NK-92 (cell line): ENCODE results near the gene PSMB5.

Experiments used
- DNase-seq: peaks from one replicate; lab custom pipeline; 2025; ENCODE audit not compliant: unreplicated experiment; lab: John Stamatoyannopoulos, UW

Gene PSMB5

GRCh38 chr14:22995889-22996625 is 38.6 kb downstream of the PSMB5 start:
- DNase-seq: no peak

DNA sequence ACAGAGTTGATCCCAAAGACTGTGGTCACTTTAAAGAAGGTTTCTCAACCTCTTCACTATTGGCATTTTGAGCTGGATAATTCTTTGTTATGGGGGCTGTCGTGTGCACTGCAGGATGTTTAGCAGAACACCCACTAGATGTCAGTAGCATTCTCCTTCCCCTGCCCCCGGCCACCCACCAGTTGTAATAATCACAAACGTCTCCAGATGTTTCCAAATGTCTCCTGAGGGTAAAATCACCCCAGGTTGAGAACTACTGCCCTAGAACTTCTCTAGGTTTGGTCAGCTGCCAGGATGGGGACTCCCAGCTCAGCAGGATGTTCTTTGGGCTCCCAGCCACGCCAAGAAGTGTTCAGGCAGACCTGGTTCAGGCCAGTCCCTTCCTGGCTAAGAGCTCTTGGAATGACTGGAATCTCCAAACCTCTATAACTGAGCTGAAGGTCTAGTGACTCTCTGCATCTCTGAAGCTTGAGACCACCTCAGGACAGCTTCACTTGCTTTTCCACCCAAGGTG is 39.9 kb downstream of the PSMB5 start:
- DNase-seq: no peak

GRCh38 chr14:22993517-22993916 is 41.2 kb downstream of the PSMB5 start:
- DNase-seq: no peak

DNA sequence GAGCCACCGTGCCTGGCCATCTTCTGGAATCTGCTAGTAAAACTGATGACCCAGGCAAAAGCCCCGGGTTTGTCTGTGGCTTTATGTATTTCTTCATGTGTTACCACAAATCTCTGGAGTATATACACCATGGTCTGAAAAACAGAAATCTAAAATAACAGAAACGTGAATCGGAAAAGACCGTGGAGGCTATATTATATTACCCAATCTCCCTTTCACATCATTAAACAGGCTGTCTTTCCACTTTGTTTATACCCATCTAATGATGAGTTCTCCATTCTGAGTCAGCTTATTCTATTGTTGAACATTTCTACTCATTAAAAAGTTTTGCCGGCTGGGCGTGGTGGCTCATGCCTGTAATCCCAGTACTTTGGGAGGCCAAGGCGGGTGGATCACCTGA is 42.8 kb downstream of the PSMB5 start:
- DNase-seq: no peak

DNA sequence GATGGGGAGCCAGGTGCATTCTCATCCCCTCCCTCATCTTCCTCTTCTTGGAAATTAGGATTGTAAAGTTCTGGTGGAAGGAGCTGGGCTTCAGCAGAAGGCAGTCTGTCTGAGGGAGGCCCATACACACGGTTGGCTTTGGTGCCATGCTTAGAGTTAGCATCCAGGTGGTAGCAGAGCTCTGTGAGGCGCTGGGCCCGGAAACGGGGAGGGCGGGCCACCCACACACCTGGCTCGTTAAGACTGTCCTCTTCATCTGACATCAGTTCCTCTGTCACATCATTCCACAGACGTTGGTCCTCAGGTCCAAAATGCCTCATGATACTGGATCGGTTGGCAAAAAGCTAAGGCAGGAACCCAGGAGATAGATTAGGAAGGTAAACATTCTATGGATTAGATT is 47.4 kb downstream of the PSMB5 start:
- no peak for DNase-seq

- DNase-seq: no peak
Observed at GRCh38 chr14:22986508-22987054, 48.1 kb downstream of the PSMB5 start.

DNA sequence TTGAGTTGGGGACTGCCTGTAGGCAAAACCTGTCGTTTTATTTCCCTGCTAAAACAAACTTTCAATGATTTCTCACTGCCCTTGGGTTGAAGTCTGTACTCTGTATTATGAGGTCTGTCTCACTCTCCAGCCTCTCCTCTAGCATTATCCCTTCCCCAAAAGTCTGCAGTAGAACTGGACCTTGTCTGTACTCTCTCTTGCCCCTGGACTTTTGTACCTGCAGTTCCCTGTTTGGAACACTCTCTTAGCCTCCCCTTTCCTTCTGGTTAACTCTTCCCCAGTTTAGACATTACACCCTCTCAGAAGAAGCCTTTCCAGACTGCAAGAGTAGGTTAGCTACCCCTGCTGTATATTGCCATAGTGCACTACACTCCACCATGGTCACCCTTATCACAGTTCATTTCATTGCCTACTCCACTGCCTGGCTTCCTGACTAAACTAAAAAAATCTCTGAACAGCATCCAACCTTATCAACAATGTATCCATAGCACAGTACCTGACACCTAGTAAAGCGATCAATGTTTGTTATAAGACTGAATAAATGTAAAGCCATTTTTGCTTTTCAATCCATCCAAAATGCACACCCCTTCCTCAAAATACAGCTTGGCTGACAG is 48.7 kb downstream of the PSMB5 start:
- no peak for DNase-seq

GRCh38 chr14:22984959-22985658 is 49.6 kb downstream of the PSMB5 start:
- no peak for DNase-seq

DNA sequence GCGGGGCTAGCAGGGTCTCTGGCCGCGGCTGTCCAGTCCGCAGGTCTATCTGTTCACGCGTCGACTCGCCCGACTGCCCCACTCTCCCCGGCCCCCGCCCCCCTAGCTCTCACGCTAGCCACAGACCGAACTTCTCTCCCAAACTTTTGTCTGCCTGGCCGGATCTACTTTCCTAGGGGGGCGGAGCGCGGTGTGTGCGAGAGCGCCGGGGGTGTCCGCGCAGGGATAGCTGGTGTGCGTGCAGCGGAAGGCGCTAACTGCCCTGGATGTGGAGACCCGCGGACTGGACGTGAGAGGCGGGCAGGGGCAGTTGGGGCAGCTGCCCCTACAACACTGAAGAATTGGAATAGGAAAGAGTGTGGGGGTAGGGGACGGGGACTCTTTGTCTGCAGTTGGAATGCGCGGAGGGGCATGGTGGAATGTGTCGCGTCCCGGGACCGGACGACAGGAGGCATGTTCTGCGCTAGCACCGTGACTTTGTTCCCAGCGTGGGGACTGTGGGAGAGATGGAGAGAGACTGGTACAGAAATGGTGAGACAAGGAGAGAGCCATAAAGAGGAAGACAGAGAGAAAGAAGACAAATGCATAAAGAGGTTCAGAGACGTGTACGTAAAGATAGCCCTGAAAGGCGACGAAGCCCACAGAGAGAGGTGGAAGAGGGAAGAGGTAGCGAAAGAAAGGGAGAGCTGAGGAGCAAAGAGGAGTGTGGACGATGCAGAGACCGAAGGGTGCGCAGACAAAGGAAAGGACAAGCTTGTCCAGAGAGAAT is 52.0 kb downstream of the PSMB5 start, which contains the start of gene AJUBA:
TSS of gene AJUBA (minus strand) at position 75 of the 769 bp plus-strand sequence. CDS start 285 bp downstream, outside the sequence.
- DNase-seq: no peak

DNA sequence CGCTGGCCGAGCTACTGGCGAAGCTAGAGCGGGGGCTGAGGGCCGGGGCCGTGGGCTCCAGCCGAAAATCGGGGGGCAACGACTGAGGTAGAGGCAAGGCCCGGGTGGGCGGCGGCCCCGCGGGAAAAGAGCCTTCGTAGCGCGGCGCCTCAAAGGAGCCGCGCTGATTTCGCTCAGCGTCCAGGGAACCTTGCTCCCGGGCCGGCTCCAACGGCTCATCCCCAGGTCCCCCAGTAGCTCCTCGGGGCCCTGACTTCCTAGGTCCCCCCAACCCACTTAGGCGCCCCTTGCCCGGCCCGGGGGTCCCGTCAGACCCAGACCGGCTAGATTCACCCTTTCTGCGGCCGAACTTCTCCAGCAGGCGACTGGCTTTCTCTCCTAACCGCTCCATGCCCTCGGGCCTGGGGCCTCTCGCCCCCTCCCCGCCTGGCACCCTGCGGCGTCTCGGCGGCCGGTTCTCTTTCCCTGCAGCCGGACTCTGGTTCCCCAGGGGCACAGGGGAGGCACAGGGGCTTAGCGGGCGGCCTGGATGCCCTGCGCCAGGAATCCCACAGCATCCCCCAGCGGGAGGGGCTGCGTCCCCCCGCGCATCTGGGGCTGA is 52.7 kb downstream of the PSMB5 start:
- DNase-seq: no peak

- DNase-seq: no peak
Observed at GRCh38 chr14:22981090-22981875, 53.4 kb downstream of the PSMB5 start.

GRCh38 chr14:22980672-22981089 is 54.0 kb downstream of the PSMB5 start:
- no peak for DNase-seq

DNA sequence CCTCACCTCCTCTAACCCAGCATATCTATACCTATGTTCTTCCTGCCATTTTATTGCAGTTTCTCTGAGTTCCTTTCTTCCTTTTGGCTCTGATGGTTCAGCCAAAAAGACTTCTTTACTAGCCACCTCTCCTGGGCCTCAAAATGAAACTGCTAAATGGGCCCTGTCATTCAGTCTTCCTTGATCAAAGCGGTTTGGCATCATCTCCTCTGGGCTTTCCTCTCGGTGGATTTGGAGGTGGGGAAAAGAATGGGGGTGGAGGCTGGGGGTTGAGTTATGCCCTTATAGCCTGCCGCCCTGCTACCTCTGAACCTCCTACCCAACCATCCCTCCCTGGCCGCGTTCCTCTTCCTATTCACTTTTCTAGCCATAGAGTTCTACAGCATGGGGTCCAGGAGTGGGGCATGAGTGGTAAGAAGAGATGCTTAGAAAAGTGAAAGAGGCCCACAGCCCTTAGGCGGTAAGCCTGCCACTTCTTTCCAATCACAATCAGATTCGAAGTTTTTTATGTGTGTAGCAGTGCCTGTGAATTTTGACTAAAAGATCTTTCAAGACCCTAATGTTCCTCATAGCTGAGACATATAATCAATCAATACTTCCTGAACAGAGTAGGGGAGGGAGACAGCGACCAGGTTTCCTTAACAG is 54.8 kb downstream of the PSMB5 start:
- DNase-seq: no peak

- no peak for DNase-seq
Observed at GRCh38 chr14:22978981-22979671, 55.6 kb downstream of the PSMB5 start.

DNA sequence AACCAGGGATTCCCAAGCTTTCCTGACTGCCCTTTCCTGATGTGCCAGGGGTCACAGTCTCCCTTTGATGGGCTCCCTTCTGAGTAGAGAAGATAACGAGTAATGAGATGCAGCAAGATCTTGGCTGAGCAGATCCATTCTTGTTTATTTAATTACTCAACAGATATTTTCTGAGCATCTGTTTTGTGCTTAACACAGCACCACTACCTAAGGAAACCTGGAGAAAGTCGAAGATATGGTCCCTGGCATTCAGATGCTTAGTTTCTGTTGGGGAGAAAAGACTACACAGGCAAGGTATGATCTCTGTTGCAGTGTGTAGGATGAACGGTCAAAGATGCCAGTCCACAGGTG is 56.2 kb downstream of the PSMB5 start:
- no peak for DNase-seq

DNA sequence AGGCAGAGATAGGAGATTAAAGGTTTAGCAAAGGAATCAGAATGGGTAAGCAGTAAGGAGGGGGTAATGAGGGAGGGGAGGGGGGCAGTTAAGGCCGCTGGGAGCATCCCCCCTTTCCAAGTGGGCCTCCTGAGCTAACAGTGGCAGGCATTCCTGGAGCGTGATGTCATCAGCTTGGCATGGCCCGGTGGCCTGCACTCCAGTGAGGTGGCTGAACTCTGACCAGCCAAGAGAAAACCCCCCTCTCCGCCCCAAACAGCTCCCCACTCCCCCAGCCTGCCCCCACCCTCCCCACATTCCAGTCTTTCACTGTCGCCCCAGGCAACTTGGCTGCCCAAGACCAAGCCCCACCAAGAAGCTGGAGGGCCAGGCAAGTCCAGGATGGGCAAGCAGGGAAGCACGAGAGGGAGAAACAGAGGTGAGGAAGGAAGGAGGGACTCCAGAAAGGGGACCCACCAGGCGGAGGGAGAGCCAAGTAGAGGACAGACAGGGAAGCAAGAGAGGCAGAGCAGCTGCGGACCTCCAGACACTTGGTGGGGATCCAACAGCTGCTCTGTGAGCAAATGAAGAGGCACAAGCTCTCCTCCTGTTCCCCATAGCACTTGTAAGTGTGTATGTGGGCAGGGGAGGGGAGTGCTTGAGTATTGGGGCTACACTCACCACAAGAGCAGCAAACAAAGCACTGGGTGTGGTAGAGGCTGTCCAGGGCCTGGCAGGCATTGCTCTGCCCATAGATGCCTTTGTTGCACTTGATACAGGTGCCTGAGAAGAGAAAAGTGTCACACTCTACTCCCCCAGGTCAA is 56.8 kb downstream of the PSMB5 start:
- no peak for DNase-seq

DNA sequence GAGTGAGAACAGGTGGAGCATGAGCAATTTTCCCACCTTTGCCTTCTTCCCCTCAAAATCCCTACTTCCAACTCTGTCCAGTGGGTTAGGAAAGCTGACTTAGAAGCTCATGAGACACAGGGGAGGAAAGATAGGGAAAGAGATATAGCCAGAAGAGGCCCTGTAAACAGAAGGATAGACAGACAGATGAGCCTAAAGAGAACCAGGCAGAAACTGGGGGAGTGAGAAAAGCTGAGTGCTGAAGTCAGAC is 57.3 kb downstream of the PSMB5 start:
- no peak for DNase-seq
